GM11168 (cell line): Measurements from ENCODE around the gene EIF3D.

Experiments used
- in situ Hi-C: fragments of 300-500 bp; cut with MboI; formaldehyde crosslinking; loops from one replicate; pipeline ENCODE4 v1.12.0; 2022; ENCODE audit warnings: low sequenced_read_pairs; ENCODE audit not compliant: unreplicated experiment

The EIF3D gene

GRCh38 chr22:36528795-36529751 lies at the start of gene EIF3D:
Gene EIF3D (minus strand): TSS chr22:36529166. CDS start chr22:36526121, 3,045 bp downstream.
- in situ Hi-C loops = no loop called here

- in situ Hi-C loops = no loop called here
These were observed 49.7 kb upstream of the EIF3D start for GRCh38 chr22:36578619-36579018.

DNA sequence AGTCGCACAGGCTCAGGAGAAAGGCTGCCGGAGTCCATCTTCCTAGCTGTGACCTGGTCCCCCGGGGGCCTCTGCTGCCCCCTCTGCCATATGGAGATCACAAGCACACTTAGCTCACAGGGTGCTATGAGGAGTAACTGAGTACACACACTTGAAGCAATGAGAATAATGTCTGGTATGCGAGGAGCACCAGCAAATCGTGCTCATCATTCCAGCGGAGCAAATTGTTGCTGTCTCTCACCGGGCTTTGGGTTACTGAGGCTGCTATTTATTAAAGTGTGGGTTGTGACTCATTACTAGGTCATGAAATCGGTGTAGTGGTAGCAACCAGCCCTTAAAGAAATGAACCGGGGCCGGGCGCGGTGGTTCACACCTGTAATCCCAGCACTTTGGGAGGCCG lies 48.1 kb upstream of the EIF3D start:
- in situ Hi-C loops = no loop called here

- in situ Hi-C loops = no loop called here
These were observed 45.8 kb upstream of the EIF3D start for GRCh38 chr22:36574728-36575127.

DNA sequence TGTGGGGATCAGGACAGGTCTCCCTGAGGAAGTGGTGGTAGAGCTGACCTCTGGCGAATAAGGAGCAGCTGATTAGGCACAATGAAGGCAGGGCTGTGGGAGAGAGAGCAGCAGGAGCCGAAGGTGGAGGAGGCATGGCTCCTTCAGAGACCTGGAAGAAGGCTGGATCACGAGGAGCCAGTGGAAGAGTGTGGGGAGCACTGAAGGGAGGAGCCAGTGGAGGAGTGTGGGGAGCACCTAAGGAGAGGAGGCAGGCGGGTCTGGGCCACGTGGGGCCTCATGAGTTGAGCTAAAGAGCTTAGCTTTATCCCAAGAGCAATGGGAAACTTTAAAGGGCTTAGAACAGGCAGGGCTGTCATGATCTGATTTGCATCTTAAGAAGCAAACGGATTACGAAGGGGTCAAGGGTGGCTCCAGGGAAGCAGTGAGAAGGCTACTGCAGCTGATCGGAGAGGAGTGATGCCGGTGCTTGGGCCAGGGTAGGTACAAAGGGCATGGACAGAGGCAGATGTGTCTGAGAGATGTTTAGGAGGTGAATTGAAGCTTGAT lies 44.9 kb upstream of the EIF3D start:
- in situ Hi-C loops = no loop called here

DNA sequence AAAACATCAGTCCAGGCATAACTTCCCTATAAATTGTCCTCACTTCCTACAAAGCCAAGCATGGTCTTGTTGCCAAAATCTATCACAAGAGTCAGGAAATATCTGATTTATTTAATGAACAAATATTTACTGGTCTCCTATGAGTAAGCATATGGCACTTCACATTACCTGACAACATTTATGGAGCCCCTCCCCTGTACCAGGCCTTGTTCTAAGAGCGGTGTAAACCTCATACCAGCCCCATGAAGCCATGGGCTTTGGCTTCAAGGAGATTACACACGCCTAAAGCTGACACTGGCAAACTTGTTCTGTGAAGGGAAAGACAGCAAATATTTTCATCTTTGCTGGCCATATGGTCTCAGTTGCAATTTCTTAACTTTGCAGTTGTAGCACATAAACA lies 43.0 kb upstream of the EIF3D start:
- in situ Hi-C loops = no loop called here

- in situ Hi-C loops = no loop called here
These were observed 41.0 kb upstream of the EIF3D start for GRCh38 chr22:36569999-36570398.

- in situ Hi-C loops = no loop called here
These were observed 39.9 kb upstream of the EIF3D start for GRCh38 chr22:36568846-36569245.

- in situ Hi-C loops = no loop called here
These were observed 37.8 kb upstream of the EIF3D start for GRCh38 chr22:36566720-36567119.

DNA sequence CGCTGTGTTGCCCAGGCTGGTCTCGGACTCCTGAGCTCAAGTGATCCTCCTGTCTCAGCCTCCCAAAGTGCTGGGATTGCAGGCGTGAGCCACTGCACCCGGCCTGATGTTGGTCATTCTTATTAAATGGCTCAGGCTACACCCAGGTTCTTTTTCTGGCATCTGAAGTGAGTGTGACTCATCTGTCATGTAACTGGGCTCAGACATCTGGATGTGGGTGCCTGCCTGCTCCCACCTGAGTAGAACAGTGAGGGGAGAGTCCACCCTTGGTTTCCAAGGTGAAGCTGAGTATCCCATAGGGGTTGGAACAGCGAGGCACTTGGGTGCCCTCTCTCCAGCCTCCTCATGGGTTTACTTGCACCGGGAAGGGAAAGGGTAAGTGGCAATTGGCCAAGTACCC lies 36.7 kb upstream of the EIF3D start:
- in situ Hi-C loops = no loop called here

GRCh38 chr22:36565159-36565507 lies 36.2 kb upstream of the EIF3D start:
- in situ Hi-C loops = no loop called here

DNA sequence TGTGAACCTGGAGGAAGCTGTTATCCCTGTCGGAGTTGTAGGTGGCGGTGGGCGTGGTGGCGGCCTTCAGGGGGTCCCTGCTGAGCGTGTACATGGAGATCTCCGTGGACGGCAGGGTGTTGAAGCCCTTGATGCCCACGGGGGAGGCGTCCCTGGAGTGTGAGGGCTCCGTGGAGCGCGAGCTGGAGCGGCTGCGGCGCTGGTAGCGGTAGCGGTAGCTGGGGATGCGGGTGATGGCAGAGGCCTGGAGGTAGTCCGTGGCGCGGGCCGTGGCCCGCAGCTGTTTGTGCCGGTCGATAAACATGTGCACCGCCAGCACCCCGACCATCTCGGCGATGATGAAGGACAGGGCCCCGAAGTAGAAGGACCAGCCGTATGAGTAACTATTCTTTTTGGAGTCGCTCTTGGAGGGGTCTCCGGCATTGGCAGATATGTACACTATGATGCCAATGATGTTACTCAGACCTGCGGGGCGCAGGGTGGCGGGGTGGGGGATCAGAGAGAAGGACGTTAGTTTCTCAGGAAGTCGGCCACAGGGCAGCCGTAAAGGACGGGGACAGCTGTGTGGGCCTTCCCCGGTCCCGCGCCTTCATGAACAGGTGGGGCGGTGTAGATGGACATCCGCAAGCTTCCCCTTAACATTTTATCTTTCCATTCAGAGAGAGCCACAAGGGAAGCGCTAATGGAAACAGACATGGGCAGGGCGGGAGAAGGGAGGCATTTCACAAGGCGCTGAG lies 35.6 kb upstream of the EIF3D start:
- in situ Hi-C loops = no loop called here

- in situ Hi-C loops = no loop called here
These were observed 34.9 kb upstream of the EIF3D start for GRCh38 chr22:36563898-36564297.

GRCh38 chr22:36563444-36563843 lies 34.5 kb upstream of the EIF3D start:
- in situ Hi-C loops = no loop called here

- in situ Hi-C loops = no loop called here
These were observed 34.0 kb upstream of the EIF3D start for GRCh38 chr22:36563001-36563400.

DNA sequence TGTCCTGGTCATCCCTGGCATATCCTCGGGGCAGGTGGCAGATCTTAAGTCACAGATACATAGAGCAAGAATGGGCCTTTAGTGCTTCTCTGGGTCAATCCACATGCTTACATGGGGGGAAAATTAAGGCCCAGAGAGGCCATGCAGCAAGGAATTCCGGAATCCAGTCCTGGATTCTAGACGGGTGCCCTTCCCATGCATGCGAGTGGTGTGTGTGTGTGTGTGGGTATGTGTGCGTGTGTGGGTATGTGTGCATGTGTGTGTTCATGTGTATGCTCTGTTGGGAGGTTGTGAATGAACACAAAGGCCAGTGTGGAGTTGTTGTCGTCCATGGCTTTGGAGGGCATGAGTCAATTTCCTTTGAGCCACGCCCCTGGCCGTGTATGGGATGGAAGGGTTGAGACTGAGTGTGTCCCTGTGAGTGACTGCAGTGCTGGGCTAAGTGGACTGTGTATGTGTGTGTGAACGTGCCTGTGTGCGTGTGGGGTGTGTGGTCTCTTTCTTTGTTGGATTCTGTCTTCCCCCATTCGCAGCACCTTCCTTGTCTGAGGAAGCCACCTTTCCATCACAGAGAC lies 33.4 kb upstream of the EIF3D start:
- in situ Hi-C loops = no loop called here

GRCh38 chr22:36561291-36561811 lies 32.4 kb upstream of the EIF3D start:
- in situ Hi-C loops = no loop called here

DNA sequence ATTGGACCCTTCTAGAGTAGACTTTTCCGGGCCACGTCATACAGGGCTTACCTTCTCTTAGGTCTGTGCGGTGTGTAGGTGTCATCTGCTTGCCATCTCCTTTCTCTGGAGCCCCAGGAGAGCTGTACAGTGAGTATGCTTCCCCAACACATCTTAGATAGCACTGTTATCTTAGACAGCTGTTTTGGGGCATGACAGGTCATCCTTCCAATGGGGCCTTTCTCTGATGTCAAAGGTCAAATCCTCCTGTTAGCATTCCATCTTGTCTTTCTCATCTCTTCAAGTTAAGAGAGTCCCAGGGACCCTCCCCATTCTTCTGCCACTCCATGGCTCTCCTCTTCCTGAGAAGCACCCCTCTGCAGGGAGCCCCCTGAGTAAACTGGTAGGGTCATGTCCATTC lies 31.0 kb upstream of the EIF3D start:
- in situ Hi-C loops = no loop called here

GRCh38 chr22:36554098-36554497 lies 25.1 kb upstream of the EIF3D start:
- in situ Hi-C loops = no loop called here

- in situ Hi-C loops = no loop called here
These were observed 23.3 kb upstream of the EIF3D start for GRCh38 chr22:36552289-36552688.
